Spleen (tissue), 7 donors: Measurements from ENCODE around the gene TMEM100.

ENCODE experiments used
- POLR2A ChIP-seq, 3 donors: fragments of 450-650 bp; IDR thresholded peaks; one replicate each; pipeline ENCODE4 v1.5.1; 2017; ENCODE audit warnings: antibody characterized with exemption in 3 of 3, mild to moderate bottlenecking in 1 of 3
- TF ChIP-seq, protein P1 (sequence below), 11 experiments: fragments of 200-600 bp in 7 of 11; fragments of 450-650 bp in 4 of 11; sonication (generic) in 4 of 11; IDR thresholded peaks in 8 of 11; conservative IDR thresholded peaks in 3 of 11; 1 replicate in 7 of 11; 2 replicates in 4 of 11; pipeline versions ENCODE4 v1.4.0 to v1.8.0; 2016 to 2021; ENCODE audit warnings: antibody characterized with exemption in 11 of 11, inconsistent platforms in 4 of 11, mild to moderate bottlenecking in 1 of 11
- donor health status: DM: no; HTN: no; CAD: no; lungs with moderate emphysema.
- donor health status: DM: no; HTN: no; CAD: no.
- donor health status: DM: no; HTN: no; CAD: no.

DNA sequence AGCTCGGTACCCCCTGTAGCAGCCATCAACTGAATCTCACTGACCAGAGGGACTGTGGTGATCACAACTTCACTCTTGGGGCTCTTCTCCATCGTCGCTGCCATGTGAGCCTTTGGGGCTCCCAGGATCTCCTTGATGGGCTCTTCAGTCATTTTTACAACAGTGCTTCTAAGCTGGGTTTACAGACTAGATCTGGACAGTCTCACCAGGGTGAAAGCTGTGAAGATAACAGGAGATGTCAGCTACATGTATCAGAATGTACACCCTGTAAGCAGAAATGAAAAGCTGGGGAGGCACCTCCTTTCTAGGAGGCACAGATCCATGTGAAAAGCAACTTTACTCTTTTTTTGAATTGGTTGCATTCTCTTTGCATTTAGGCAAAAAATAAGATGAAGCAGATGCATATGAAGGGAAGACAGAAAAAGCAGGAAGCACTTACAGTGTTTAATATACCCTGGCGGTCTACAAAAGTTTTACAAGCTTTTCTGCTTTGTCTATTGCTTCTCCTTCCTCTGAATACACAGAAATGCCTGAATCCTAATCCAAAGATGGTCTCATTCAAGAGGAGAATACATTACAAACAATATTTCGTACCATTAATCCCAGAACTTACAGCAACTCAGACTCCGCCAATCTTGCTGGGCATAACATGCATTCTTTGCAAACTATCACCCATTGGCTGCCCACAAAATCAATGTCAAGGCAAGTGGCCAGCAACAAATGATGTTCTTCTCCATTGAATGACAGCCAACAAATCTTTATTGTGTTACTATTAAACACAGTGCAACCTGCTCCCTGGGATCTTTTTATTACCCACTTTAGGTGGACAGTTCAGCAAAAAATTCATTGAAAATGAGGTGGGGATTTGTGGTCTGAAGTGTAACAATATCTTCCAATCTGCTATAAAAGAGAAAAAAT lies 1.5 kb downstream of the TMEM100 start:
- TF ChIP-seq, protein P1, sequence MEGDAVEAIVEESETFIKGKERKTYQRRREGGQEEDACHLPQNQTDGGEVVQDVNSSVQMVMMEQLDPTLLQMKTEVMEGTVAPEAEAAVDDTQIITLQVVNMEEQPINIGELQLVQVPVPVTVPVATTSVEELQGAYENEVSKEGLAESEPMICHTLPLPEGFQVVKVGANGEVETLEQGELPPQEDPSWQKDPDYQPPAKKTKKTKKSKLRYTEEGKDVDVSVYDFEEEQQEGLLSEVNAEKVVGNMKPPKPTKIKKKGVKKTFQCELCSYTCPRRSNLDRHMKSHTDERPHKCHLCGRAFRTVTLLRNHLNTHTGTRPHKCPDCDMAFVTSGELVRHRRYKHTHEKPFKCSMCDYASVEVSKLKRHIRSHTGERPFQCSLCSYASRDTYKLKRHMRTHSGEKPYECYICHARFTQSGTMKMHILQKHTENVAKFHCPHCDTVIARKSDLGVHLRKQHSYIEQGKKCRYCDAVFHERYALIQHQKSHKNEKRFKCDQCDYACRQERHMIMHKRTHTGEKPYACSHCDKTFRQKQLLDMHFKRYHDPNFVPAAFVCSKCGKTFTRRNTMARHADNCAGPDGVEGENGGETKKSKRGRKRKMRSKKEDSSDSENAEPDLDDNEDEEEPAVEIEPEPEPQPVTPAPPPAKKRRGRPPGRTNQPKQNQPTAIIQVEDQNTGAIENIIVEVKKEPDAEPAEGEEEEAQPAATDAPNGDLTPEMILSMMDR (IDR thresholded peaks at IDR 0.05 in 8 of 11, conservative IDR thresholded peaks at IDR 0.05 in 3 of 11), result no peak
- no peak for TF ChIP-seq POLR2A (IDR thresholded peaks at IDR 0.05)
